Gastroesophageal sphincter (tissue), 3 donors: ENCODE results near the gene CDC42EP3.
A peak's percentile ranks its signal among the peaks of the same experiment; 100 is the strongest.

Experiments
- EP300 ChIP-seq: sonication (generic); formaldehyde crosslinking; IDR thresholded peaks from one replicate; pipeline ENCODE4 v1.6.1; 2017; ENCODE audit warnings: antibody characterized with exemption, mild to moderate bottlenecking
- POLR2A ChIP-seq, 2 donors: fragments of 450-650 bp; IDR thresholded peaks; one replicate each; pipeline ENCODE4 v1.6.1; 2017; ENCODE audit warnings: antibody characterized with exemption in 2 of 2, mild to moderate bottlenecking in 2 of 2, moderate library complexity in 1 of 2
- POLR2AphosphoS5 ChIP-seq: sonication (generic); formaldehyde crosslinking; IDR thresholded peaks from one replicate; pipeline ENCODE4 v1.6.1; 2017; ENCODE audit warnings: antibody characterized with exemption
- TF ChIP-seq, protein P1 (sequence below), 4 experiments: fragments of 200-600 bp in 2 of 4; fragments of 450-650 bp in 2 of 4; sonication (generic) in 1 of 4; IDR thresholded peaks; one replicate each; pipeline ENCODE4 v1.5.1; 2017 to 2019; ENCODE audit warnings: antibody characterized with exemption in 4 of 4, mild to moderate bottlenecking in 2 of 4, moderate library complexity in 2 of 4

DNA sequence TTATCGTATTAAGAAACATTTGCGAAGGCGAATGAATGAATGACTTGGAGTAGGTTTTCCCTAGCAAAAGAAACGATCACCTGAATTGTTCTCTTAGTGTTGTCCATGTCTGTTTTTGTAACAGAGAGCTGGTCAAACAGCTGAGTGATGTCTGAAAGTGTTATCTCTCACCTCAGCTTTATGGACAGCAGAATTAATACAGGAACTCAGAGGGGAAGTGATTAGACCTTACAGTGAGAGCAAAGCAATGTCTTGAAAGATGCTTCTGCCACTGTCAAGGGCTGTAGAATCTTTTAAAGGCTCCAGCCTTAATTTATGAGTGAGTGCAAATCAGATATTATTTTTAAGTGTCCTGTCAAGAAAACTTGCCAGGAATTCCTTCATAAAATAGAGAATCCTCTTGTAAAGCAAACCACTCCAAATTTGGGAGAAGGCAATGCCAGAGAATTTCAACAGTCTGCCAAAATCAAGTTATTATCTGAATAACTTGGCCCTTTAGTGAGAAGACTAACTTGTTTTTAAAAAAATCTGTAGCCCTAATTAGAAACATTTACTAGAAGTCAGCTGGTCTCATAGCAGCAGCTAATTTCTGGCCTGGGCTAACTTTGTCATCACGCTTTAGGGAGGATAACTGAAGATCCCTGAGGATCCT, 60.7 kb downstream of the CDC42EP3 start:
- TF ChIP-seq EP300 (no peak), POLR2AphosphoS5 (peak; percentile 71), POLR2A (IDR thresholded peaks at IDR 0.05) (no peak)
- TF ChIP-seq, protein P1, sequence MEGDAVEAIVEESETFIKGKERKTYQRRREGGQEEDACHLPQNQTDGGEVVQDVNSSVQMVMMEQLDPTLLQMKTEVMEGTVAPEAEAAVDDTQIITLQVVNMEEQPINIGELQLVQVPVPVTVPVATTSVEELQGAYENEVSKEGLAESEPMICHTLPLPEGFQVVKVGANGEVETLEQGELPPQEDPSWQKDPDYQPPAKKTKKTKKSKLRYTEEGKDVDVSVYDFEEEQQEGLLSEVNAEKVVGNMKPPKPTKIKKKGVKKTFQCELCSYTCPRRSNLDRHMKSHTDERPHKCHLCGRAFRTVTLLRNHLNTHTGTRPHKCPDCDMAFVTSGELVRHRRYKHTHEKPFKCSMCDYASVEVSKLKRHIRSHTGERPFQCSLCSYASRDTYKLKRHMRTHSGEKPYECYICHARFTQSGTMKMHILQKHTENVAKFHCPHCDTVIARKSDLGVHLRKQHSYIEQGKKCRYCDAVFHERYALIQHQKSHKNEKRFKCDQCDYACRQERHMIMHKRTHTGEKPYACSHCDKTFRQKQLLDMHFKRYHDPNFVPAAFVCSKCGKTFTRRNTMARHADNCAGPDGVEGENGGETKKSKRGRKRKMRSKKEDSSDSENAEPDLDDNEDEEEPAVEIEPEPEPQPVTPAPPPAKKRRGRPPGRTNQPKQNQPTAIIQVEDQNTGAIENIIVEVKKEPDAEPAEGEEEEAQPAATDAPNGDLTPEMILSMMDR (IDR thresholded peaks at IDR 0.05): no peak
